ENCODE measurements around the gene NTHL1. TPM values are rescaled to one million over a fixed set of nuclear protein-coding genes. Genes with fewer than 3 reads are reported as not detected.

NTHL1 gene
- total and polyA plus RNA-seq, 2 experiments from 2014 or later, result 51.3 to 61.3 TPM

- Histone ChIP-seq H3K4me3 (no peak overlapping the region), H3K4me1 (ENCODE audit: low read depth) (peaks cover 11% of the 10 kb centered on the region), H3K27ac (no peak overlapping the region), H3K36me3 (peaks cover 39% of the 10 kb centered on the region), H3K9me3 (ENCODE audit: low read depth) (no peaks in the 10 kb centered on the region), H3K27me3 (no peaks in the 10 kb centered on the region)
- no peak for DNase-seq (ENCODE audit: low read depth in 1 of 2, low spot score in 1 of 2)
- TF ChIP-seq, protein P1, sequence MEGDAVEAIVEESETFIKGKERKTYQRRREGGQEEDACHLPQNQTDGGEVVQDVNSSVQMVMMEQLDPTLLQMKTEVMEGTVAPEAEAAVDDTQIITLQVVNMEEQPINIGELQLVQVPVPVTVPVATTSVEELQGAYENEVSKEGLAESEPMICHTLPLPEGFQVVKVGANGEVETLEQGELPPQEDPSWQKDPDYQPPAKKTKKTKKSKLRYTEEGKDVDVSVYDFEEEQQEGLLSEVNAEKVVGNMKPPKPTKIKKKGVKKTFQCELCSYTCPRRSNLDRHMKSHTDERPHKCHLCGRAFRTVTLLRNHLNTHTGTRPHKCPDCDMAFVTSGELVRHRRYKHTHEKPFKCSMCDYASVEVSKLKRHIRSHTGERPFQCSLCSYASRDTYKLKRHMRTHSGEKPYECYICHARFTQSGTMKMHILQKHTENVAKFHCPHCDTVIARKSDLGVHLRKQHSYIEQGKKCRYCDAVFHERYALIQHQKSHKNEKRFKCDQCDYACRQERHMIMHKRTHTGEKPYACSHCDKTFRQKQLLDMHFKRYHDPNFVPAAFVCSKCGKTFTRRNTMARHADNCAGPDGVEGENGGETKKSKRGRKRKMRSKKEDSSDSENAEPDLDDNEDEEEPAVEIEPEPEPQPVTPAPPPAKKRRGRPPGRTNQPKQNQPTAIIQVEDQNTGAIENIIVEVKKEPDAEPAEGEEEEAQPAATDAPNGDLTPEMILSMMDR (IDR thresholded peaks at IDR 0.05; ENCODE audit: low read depth, low read length), result no peak
Measured at GRCh38 chr16:2001456-2002355, 45.9 kb downstream of the NTHL1 start.

DNA sequence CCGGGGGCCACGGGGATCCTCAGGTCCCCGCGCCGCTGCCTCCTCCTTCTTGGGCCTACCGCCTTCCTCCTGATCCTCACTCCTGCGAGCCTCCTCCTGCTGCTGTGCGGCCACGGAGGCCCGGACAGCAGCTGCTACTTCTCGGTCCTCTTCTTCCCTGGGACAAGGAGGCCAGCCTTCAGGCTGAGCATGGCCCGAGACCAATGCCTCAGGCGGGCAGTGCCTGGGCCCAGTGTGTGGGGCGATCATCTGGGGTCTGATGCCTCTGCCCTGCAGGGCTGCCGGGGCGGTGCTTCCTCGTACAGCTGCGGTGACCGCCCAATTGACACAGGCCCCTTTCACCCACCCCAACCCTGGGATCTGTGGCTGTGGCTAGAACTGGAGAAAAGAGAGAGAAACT, 46.6 kb downstream of the NTHL1 start:
- Histone ChIP-seq H3K4me1 (ENCODE audit: low read depth) (peaks cover 11% of the 10 kb centered on the region), H3K27me3 (no peaks in the 10 kb centered on the region), H3K36me3 (peaks cover 39% of the 10 kb centered on the region), H3K9me3 (ENCODE audit: low read depth) (no peaks in the 10 kb centered on the region), H3K27ac (no peak overlapping the region), H3K4me3 (no peak overlapping the region)
- TF ChIP-seq, protein P1 (IDR thresholded peaks at IDR 0.05; ENCODE audit: low read depth, low read length), result no peak
- no peak for DNase-seq (ENCODE audit: low read depth in 1 of 2, low spot score in 1 of 2)

GRCh38 chr16:1999866-2000514, 47.6 kb downstream of the NTHL1 start:
- TF ChIP-seq, protein P1 (IDR thresholded peaks at IDR 0.05; ENCODE audit: low read depth, low read length), result no peak
- H3K27me3 ChIP-seq, result no peaks in the 10 kb centered on the region
- H3K4me1 ChIP-seq (ENCODE audit: low read depth), result peaks cover 10% of the 10 kb centered on the region
- H3K9me3 ChIP-seq (ENCODE audit: low read depth), result no peaks in the 10 kb centered on the region
- DNase-seq (ENCODE audit: low read depth in 1 of 2, low spot score in 1 of 2), result no peak
- peaks cover 39% of the 10 kb centered on the region for H3K36me3 ChIP-seq
- H3K4me3 ChIP-seq, result no peak overlapping the region
- H3K27ac ChIP-seq, result no peak overlapping the region

GRCh38 chr16:1998852-1999801, 48.5 kb downstream of the NTHL1 start:
- Histone ChIP-seq H3K36me3 (peaks cover 39% of the 10 kb centered on the region), H3K9me3 (ENCODE audit: low read depth) (no peaks in the 10 kb centered on the region), H3K4me1 (ENCODE audit: low read depth) (peaks cover 2% of the 10 kb centered on the region), H3K27ac (no peak overlapping the region), H3K27me3 (no peaks in the 10 kb centered on the region), H3K4me3 (no peak overlapping the region)
- TF ChIP-seq, protein P1 (IDR thresholded peaks at IDR 0.05; ENCODE audit: low read depth, low read length), result no peak
- DNase-seq (ENCODE audit: low read depth in 1 of 2, low spot score in 1 of 2), result no peak

GRCh38 chr16:1998360-1998835, 49.2 kb downstream of the NTHL1 start:
- H3K27me3 ChIP-seq, result no peaks in the 10 kb centered on the region
- DNase-seq (ENCODE audit: low read depth in 1 of 2, low spot score in 1 of 2), result no peak
- no peak overlapping the region for H3K4me3 ChIP-seq
- no peaks in the 10 kb centered on the region for H3K9me3 ChIP-seq (ENCODE audit: low read depth)
- H3K36me3 ChIP-seq, result peaks cover 39% of the 10 kb centered on the region
- no peaks in the 10 kb centered on the region for H3K4me1 ChIP-seq (ENCODE audit: low read depth)
- TF ChIP-seq, protein P1 (IDR thresholded peaks at IDR 0.05; ENCODE audit: low read depth, low read length), result no peak
- no peak overlapping the region for H3K27ac ChIP-seq

Data from cardiac muscle cell (in vitro differentiated cells and primary cell).